Putamen (tissue), 1 donor: ENCODE data around the gene ACVR1C.

ENCODE experiments used
- DNase-seq: peaks from one replicate; pipeline ENCODE4 v3.0.0-alpha.2; 2016; ENCODE audit warnings: low spot score

ACVR1C gene

DNA sequence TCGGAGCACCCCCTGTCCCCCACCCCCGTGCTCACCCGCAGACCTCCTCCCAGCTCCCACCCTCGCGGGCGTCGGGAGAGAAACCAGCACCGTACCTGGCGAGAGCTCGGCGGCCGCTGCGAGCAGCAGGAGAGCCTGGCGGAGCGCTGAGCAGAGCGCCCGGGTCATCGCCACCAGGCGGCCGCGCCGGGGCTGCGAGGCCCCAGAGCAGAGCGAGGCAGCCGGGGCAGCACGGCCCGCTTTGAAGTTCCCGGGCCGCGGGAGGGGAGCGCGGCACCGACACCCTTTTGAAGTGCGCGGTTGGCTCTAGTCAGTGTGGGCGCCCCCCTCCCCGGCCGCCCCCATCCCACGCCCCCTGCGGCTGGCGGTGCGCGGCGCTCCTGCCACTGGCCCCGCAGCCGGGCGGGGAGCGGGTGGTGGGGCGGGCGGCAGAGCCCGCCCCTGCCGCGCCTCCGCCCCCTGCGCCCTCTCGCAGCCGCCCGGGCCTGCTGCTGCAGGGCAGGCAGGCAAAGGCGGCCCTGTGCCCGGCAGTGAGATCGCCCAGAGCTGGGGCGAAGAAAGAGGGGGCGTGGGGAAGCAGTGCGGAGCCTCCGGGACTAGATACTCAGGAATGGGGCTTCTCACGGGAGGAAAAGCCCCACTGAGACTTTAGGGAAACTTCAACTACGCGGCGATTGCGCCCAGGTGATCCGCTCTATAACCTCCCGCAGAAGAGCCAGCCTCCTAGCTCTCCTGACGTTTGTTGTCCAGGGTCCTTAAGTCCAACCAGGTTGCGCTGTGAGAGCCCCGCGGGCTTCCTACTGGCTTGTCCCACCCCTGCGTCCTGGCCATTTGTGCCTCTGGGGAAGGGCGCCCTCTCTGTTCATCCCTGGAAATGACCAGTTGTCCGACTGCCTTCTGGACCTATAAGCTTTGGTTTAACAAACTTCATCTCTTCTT, at the start of gene ACVR1C:
ACVR1C (minus strand) TSS at position 388 of the 939 bp plus-strand sequence; CDS start at position 168, 220 bp downstream.
- DNase-seq = peak; percentile 76

DNA sequence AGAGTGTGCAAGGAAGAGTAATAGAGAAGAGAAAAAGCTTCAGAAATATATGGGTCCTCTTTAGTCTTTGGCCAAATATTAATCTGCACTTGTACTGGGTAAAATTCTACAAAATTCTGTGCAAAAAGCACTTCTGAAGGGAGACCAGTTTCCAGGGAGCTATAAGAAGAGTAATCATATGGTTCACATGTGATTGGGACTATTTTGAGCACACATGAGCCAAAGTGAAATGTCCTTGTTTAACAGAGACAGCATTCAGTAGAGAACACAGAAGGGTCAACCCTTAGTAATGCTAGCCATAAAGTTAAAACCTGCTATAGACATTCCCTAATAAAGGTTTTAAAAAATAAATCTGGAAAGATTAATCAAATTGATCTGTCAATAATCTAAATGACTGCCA, 49.3 kb upstream of the ACVR1C start:
- no peak for DNase-seq

DNA sequence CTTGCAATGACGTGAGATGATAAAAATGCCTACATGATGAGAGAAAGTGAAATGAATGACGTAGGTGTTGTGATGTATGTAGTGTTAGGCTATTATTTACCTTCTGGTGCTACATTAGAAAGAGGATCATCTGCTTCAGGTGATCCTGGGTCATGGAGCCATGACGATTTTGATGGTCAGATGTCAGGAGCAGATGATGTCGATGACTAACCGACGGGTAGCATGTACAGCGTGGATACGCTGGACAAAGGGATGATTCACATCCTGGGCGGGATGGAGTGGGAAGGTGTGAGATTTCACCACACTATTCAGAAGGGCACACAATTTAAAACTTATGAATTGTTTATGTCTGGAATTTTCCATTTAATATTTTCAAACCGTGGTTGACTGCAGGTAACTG, 43.5 kb upstream of the ACVR1C start:
- DNase-seq = no peak

DNA sequence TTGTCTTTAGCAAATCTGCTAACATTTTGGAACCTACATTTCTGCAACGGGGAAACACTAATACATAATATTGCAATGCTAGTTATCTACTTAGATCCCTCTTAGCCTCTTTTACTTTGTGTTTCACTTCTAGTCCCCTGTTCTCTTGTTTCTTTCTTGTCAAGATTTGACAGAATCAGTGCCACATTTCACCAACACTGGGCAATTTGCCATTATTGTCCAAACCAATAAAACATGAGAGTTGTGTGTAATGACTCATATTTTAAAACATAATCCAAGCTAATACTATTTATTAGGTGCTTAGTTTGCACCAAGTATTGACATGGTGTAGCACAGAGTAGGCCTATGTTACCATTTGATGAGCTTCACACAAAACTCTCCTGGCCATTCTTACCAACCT, 33.7 kb upstream of the ACVR1C start:
- no peak for DNase-seq

DNA sequence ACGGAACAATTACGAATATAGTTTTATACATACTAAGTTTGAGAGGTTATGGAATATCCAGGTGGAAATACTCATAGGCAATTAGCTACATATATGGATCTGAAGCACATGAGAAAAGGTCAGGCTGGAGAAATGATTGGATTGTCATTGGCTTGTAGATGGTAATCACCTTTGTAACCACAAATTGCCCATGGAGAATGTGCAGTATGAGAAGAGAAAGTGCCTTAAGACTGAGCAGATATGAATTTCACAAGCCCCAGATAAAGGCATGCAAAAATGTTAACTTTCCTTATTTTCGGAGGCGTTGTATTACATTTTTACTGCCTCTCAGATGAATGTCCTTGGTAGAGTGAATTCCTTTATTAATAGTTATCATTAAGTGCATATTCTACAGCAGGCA, 33.1 kb upstream of the ACVR1C start:
- DNase-seq = no peak

DNA sequence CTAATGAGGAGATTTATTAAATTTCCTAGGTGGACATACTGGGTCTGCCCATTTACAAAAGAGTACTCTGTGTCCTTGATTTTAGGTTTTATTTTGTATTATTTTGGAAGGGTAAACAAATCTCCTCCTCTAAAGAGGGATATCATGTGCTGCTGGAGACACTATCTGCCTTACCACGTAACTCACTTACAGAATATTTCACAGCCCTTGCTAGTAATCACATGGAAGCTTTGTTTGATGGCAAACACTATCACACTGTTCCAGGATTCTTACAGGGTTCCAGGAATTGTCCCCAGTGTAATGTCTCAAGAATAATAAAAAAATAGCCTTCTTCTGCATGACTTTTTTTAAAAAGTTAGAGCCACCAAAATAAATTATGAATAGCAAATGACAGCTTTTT, 29.2 kb upstream of the ACVR1C start:
- DNase-seq = no peak

DNA sequence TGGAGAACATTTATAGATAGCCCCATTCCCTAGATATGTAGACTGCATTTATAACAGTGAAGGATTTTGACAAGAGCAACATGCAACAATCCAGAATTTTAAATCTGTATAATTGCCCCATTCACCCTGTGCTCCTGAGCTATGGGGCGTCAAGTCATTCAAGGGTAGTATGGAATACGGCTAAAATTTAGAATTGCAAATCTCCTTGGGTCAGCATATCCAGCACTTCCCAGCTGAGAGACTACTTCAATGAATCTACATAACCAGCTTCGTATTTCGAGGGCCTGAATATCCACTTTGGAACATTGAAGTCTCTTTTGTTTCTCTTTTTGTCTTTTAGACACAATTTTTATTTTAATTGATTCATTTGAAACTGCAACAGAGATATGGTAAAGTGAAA, 28.4 kb upstream of the ACVR1C start:
- DNase-seq = no peak

DNA sequence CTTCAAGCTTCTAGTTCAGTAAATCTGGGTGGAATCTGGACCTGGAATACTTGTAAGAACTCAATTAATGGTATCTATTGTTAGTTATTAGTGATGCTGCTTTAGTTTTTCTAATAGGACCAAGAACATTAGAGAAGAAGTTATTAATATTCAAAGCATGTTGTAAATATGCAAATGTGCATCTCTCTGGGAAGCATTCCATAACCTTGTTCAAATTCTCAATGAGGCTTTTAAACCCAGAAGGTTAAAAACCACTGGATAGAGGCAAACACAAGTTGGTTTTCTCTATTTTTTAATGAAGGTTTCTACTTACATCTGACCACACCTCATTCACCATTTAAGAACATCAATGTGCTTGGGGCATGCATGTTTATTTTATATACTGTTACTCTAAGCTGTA, 16.1 kb upstream of the ACVR1C start:
- no peak for DNase-seq

DNA sequence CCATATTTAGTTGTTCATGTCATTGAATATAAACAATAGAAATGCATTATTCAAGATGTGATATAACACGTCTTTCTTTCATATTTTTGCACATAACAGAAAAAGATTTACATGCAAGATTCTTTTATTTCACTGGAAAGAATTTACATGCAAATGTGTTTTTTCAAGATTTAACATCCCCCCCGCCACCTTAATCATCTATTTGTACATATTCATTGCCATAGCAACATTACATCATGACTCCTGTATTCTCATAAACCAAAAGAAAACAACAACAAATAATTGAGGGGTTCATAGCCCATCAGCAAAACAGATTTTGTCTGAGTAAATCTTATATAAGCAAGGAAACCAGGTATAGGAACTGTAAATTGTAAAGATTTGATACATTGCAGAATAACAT, 3.2 kb upstream of the ACVR1C start:
- no peak for DNase-seq

DNA sequence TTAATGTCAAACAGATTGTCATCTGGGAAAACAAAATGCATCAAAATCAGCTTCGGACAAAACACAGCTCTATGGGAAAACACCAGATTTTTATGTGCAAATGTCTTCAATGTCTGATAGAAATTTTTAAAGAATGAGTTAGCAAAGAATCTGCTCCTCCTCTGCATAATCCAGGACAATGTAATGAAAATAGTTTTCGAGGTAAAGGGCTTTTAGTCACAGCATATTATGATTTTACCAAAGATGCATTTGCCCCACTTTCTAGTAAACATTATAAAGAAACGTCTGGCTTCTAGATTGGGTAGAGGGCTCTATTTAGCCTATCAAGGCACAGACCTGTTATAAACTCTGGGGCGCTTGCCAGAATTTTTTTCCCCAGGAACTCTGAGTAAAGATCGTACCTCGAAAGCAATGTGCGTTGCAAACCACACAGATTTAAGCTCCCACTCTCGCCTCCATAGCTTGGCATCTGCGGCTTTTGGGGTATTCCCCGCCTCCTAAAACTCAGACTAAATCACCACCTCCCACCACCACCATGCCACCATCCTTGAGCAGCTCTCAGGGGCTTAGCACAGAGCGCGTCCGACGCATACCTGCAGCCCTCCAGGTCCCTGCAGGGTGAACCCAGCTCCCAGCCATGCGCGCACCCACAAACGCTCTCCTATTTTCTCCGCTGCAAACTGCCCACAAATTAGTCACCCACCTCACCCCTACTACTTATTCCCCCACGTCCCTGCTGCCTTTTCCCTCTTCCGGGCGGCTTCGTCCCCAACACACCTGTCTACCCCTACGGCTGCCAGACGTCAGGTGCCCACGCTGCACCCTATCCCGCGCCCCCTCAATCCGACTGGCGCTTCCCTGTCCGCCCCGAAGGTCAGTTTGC, 829 bp downstream of the ACVR1C start:
- peak; percentile 44 for DNase-seq

DNA sequence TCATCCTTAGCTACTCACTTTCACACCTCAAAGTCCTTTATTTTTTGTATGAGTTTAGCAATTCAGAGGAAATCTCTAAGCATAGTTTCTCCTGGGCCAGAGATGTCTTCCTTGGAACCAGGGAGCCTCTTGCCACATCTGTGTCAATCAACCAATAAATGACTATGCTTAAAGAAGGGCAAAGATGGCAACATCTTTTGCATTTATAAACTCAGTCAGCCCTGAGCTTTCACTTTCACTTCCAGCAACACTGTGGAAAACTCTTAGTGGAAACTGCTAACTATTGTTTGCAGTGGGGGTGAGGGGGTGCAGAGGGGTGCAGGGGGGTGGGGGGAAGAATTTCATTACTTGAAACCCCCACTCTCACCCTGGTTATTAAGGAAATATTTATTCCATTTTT, 3.4 kb downstream of the ACVR1C start:
- DNase-seq = no peak

DNA sequence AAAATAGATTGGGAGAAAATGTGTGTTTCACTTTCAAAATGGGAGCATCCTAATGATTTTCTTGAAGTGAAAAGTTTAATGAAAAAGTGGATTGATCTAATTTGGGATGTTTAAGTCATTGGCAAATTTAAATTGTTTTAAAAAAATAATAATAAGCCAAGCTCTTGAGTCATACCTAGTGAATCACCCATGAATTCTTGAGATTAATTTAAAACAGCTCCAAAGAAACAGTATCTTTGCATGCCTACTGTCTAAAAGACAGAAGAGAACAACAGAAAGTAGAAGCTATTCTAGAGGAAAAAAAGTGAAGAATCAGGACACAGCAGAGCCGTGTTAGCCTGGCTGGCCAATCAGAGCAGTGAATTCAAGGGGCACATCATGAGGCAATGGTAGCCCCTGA, 7.7 kb downstream of the ACVR1C start:
- DNase-seq = no peak

DNA sequence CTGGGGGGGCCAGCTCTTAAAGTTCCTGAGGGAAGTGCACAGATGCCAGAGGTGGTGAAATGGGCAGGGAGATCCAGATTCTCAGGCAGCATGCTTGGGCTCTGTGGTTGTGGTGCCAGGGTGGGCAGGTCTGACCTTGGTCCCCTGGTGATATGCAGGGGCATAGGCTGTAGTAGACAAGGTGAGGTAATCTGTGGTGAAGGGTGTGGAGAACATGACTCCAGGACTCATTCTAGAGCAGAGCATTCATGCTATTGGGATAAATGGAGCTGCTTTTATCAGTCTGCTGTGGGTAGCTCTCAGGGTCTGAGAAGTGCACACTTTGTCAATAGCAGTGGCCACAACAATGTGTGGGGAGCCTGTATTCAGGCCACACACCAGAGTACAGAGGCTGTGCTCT, 16.9 kb downstream of the ACVR1C start:
- no peak for DNase-seq

DNA sequence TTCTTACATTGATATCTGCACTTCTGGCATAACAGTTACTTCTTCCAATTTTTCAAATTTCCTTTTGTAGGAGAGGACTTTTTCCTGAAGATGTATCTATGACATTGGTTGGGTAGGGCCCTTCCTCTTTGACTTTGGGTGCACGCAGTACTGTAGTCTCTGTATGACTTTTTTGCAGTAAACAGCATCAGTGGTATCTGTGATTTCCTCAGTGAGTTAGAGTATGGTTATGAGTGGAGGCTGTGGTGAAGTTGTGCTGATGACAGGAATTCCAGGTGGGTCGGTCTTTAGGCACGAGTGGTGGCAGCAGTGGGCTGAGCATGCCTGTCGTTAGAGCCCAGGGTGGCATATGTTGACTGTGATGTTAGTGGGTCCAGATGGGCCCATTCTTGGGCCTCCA, 17.6 kb downstream of the ACVR1C start:
- no peak for DNase-seq

DNA sequence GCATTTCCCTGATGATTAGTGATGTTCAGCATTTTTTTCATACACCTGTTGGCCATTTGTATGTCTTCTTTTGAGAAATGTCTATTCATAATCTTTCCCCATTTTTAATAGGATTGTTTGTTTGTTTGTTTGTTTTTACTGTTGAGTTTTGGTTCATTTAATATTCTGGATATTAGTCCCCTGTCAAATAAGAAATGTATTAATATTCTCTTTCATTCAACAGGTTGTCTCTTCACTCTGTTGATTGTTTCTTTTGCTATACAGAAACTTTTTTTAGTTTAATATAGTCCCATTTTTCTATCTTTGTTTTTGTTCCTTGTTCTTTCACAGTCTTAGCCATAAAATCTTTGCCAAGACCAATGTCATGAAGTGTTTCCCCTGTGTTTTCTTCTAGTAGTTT, 22.1 kb downstream of the ACVR1C start:
- DNase-seq = no peak

DNA sequence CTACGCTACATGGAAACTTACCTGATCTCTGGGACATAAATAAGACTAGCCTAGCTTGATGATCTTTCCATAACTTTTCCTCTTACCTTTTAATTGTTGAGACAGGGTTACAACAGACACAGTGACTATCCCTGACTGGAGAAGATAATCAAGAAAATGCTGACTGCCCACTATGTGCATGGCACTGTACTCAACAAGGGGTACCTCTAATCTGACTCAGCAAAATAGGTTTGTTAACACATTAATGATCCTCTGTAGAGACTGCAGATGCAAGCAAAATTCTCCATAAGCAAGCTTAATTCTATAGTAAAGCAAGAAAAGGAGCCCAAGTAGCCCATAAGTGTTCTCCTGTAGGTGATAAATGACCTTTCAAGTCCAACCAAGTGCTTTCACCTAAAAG, 25.5 kb downstream of the ACVR1C start:
- no peak for DNase-seq

DNA sequence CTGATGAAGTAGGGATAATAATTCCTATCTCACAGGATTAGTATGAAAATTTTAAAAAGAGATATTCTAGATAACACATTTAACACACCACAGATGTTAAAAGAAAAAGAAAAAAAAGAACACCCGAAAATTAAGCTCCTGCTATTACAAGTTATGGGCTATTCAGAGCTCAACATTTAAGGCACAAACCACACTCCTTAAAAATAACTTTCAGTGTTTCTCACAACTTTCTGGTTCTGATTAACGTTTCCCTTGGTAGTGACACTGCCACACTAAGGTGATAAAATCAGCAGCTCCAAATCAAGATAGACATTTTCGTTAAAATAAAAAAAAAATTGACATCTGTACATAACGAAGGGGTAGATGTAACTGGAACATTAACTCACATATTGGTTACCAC, 26.9 kb downstream of the ACVR1C start:
- DNase-seq = no peak

DNA sequence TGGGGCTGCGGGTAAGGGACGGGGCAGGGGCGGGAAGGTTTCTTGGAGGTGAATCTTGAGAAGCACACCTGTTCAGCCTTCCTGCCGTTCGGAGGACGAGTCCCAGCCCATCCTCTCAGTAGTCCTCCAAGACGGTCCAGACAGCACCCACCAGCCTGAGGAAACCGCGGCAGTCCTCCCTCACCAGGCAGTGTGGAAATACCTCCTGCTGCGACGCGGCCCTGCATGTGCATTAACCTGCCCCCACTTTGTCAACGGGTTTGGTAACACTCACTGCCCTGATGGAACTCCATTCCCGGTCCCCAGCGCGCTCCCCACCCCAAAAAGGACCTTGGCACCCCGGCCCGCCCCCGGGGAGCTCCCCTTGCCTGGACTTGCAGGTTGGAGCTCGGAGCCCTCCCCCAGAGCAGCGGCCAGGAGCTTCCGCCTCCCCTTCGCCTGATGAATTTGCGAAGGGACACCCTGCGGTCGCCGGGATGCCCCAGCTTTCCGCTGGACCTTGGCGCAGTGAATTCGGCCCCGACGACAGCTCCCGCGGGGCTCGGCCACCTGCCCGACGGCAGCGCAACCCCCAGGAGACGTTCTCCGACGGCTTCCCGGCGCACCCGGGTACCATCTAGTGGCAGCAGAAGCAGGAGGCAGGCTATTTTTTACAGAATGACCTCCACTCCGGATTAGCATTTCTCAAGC, 31.5 kb downstream of the ACVR1C start:
- DNase-seq = peak; percentile 37

DNA sequence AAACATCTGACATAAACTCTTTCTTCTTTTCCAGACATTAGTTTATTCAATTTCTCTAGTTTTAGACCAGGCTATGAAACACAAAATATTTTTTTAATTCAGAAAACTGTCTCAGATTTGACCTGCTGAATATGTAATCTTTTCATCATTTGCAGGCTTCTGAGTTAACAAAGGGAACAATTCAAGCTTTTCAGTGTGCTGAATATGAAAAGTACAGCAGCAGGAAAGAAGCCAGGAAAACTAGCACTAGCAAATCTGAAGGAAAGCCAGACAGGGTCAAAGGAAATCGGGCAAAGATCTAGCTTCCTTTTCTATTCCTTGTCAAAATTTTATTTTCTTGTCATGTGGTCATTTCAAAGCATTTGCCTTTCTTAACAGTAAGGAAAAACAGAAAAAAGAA, 35.3 kb downstream of the ACVR1C start:
- peak; percentile 65 for DNase-seq

DNA sequence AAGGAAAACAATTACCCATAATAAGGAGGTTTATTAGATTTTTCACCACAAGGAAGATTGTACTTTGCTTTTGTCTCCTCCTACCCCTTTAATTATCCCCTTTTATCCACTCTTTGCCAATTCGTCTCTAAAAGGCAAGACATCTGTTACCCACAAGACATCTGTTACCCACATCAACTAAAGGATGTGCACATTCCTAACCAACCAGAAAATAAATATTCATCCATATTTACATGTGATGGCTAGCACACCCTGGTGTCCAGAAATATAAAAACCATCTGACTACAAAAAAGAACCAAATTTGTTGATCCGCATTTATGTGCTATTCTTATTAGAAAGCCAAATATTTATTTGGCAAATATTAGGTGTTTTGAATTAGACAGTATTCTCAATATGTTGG, 35.7 kb downstream of the ACVR1C start:
- DNase-seq = peak; percentile 41

DNA sequence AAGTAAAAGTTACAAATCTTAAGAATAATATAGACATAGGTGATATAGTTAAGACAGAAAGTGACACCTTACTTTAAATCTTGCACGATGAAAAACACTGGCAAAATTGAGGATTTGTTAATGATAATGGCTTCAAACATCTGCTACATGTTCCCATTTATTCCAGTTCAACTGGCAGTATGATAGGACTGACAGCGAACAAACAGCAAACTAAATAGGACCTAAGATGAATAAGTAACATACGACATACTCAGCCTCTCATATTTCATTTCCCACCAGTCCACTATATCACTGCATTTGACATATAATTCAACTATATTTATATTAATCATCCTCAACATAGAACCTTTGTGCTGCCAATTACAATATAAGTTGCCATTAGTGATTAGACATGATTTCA, 36.3 kb downstream of the ACVR1C start:
- no peak for DNase-seq

DNA sequence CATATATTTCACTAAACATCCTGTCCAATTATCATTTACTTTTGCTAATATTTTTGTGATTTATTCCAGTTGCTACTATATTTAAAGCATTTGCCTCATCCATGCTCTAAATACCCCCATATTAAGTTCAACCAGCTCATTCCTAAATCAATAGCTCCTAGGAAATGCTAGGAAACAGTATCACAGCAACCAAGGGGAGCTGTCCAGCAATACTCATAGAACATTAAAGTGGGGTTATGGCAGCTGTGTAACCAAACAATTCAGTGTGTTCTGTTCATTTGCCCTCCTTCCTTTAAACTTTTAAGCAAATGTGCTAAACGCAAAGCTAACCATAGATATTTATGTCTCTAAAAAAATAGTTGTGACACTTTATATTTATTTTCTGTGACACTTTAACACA, 41.1 kb downstream of the ACVR1C start:
- no peak for DNase-seq
